DLD1 (cell line): ENCODE data around the gene IFT74.

Experiments used
- in situ Hi-C: cut with HindIII; loops from 2 replicates; pipeline ENCODE4 v1.10.0; 2017; ENCODE audit warnings: low sequenced_read_pairs

Gene IFT74

GRCh38 chr9:26955921-26956859 is at the start of gene IFT74:
TSS of gene IFT74 (plus strand) at chr9:26956412. CDS start at chr9:26961968, 5,556 bp downstream.
- in situ Hi-C loops: no loop called here

- in situ Hi-C loops: no loop called here
Observed at GRCh38 chr9:26913138-26913668, 43.0 kb upstream of the IFT74 start.

- in situ Hi-C loops: no loop called here
Observed at GRCh38 chr9:26919698-26920097, 36.5 kb upstream of the IFT74 start.

- in situ Hi-C loops: no loop called here
Observed at GRCh38 chr9:26925609-26926008, 30.6 kb upstream of the IFT74 start.

GRCh38 chr9:26928902-26929495 is 27.2 kb upstream of the IFT74 start:
- in situ Hi-C loops: no loop called here

- in situ Hi-C loops: no loop called here
Observed at GRCh38 chr9:26935847-26936246, 20.4 kb upstream of the IFT74 start.

GRCh38 chr9:26937816-26938371 is 18.3 kb upstream of the IFT74 start:
- in situ Hi-C loops: no loop called here

- in situ Hi-C loops: no loop called here
Observed at GRCh38 chr9:26939955-26940711, 16.1 kb upstream of the IFT74 start.

- in situ Hi-C loops: no loop called here
Observed at GRCh38 chr9:26940779-26941178, 15.4 kb upstream of the IFT74 start.

- in situ Hi-C loops: no loop called here
Observed at GRCh38 chr9:26945591-26945990, 10.6 kb upstream of the IFT74 start.

GRCh38 chr9:26946753-26947727 is 9.2 kb upstream of the IFT74 start, which contains the start of gene PLAA:
TSS of gene PLAA (minus strand) at chr9:26947242. CDS start at chr9:26947045, 197 bp downstream.
- in situ Hi-C loops: no loop called here

GRCh38 chr9:26947736-26948135 is 8.5 kb upstream of the IFT74 start:
- in situ Hi-C loops: no loop called here

- in situ Hi-C loops: no loop called here
Observed at GRCh38 chr9:26949637-26950069, 6.6 kb upstream of the IFT74 start.

GRCh38 chr9:26950521-26950920 is 5.7 kb upstream of the IFT74 start:
- in situ Hi-C loops: no loop called here

- in situ Hi-C loops: no loop called here
Observed at GRCh38 chr9:26951794-26952193, 4.4 kb upstream of the IFT74 start.

- in situ Hi-C loops: no loop called here
Observed at GRCh38 chr9:26954050-26954508, 2.1 kb upstream of the IFT74 start.

GRCh38 chr9:26955222-26955903 is 849 bp upstream of the IFT74 start:
- in situ Hi-C loops: no loop called here

GRCh38 chr9:26956860-26957233 is 635 bp downstream of the IFT74 start:
- in situ Hi-C loops: no loop called here

- in situ Hi-C loops: no loop called here
Observed at GRCh38 chr9:26971721-26972120, 15.5 kb downstream of the IFT74 start.
